ENCODE data around the gene ZNF526.

The ZNF526 gene

GRCh38 chr19:42219812-42220750 is at the start of gene ZNF526:
ZNF526 (plus strand) TSS chr19:42220312; CDS start chr19:42224404, 4,092 bp downstream.
- peak within 1 kb of the TSS; percentile 98 for H3K4me3 ChIP-seq (ENCODE audit: low read depth, low read length)

GRCh38 chr19:42170715-42171114 is 49.4 kb upstream of the ZNF526 start:
- no peak for TF ChIP-seq CTCF (IDR thresholded peaks at IDR 0.05; ENCODE audit: low read depth, low read length)
- H3K4me3 ChIP-seq (ENCODE audit: low read depth, low read length) = no peak overlapping the region

More at GRCh38 chr19:42219812-42220750, at the start of gene ZNF526:
- TF ChIP-seq CTCF (IDR thresholded peaks at IDR 0.05; ENCODE audit: low read depth, low read length) = no peak

GRCh38 chr19:42172261-42172660 is 47.9 kb upstream of the ZNF526 start:
- H3K4me3 ChIP-seq (ENCODE audit: low read depth, low read length) = no peak overlapping the region
- TF ChIP-seq CTCF (IDR thresholded peaks at IDR 0.05; ENCODE audit: low read depth, low read length) = no peak

GRCh38 chr19:42173695-42174094 is 46.4 kb upstream of the ZNF526 start:
- no peak overlapping the region for H3K4me3 ChIP-seq (ENCODE audit: low read depth, low read length)
- no peak for TF ChIP-seq CTCF (IDR thresholded peaks at IDR 0.05; ENCODE audit: low read depth, low read length)

GRCh38 chr19:42174188-42174587 is 45.9 kb upstream of the ZNF526 start:
- H3K4me3 ChIP-seq (ENCODE audit: low read depth, low read length) = no peak overlapping the region
- TF ChIP-seq CTCF (IDR thresholded peaks at IDR 0.05; ENCODE audit: low read depth, low read length) = no peak

GRCh38 chr19:42174958-42175734 is 45.0 kb upstream of the ZNF526 start:
- TF ChIP-seq CTCF (IDR thresholded peaks at IDR 0.05; ENCODE audit: low read depth, low read length) = no peak
- no peak overlapping the region for H3K4me3 ChIP-seq (ENCODE audit: low read depth, low read length)

Measured in WI38 (cell line).